22Rv1 (cell line): ENCODE measurements around the gene KDM4D.

Experiments used
- H3K27ac ChIP-seq: fragments of 450-650 bp; 2 replicates; pipeline ENCODE4 v1.5.1; 2017
- CTCF ChIP-seq: fragments of 450-650 bp; IDR thresholded peaks from 2 replicates; pipeline ENCODE4 v1.5.1; 2017; ENCODE audit warnings: mild to moderate bottlenecking
- ZFX ChIP-seq: fragments of 450-650 bp; IDR thresholded peaks from 2 replicates; pipeline ENCODE4 v1.6.1; 2017; ENCODE audit warnings: antibody characterized with exemption, borderline replicate concordance

The KDM4D gene

GRCh38 chr11:94946812-94947211, 26.7 kb upstream of the KDM4D start:
- no peak overlapping the region for H3K27ac ChIP-seq
- TF ChIP-seq CTCF (no peak), ZFX (no peak)

GRCh38 chr11:94948070-94948617, 25.4 kb upstream of the KDM4D start:
- TF ChIP-seq ZFX (no peak), CTCF (no peak)

GRCh38 chr11:94954753-94955152, 18.8 kb upstream of the KDM4D start:
- H3K27ac ChIP-seq = no peak overlapping the region
- TF ChIP-seq ZFX (no peak), CTCF (no peak)

More at GRCh38 chr11:94948070-94948617, 25.4 kb upstream of the KDM4D start:
- H3K27ac ChIP-seq = no peak overlapping the region

GRCh38 chr11:94956963-94957362, 16.5 kb upstream of the KDM4D start:
- TF ChIP-seq CTCF = no peak
- TF ChIP-seq ZFX = no peak
- H3K27ac ChIP-seq = no peak overlapping the region

- TF ChIP-seq CTCF = no peak
- TF ChIP-seq ZFX = no peak
- no peak overlapping the region for H3K27ac ChIP-seq
Observed at GRCh38 chr11:94958121-94958696, 15.3 kb upstream of the KDM4D start.

- TF ChIP-seq CTCF (no peak), ZFX (no peak)
- H3K27ac ChIP-seq = no peak overlapping the region
Observed at GRCh38 chr11:94959179-94959578, 14.3 kb upstream of the KDM4D start.

- no peak overlapping the region for H3K27ac ChIP-seq
- TF ChIP-seq ZFX (no peak), CTCF (no peak)
Observed at GRCh38 chr11:94960488-94960887, 13.0 kb upstream of the KDM4D start.
